K562 (cell line): Measurements from ENCODE around the gene GOLGA5. TPM values are rescaled to one million over a fixed set of nuclear protein-coding genes. Genes with fewer than 3 reads are reported as not detected.

Source experiments
- ATAC-seq: fragments of 200-7000 bp; cut with Tn5 transposase; 3 replicates; pipeline ENCODE4 v1.9.1; 2020; ENCODE audit warnings: moderate library complexity
- BruUV-seq: library from RNA; stranded (reverse); fragments of 400-500 nt; replicated peaks from 2 replicates; lab custom pipeline; 2021; lab: Mats Ljungman, UMichigan
- CTCF ChIA-PET: fragments of 300-600 bp; formaldehyde crosslinking; extraction: SDS; loops from one replicate; lab custom pipeline; 2021; ENCODE audit warnings: low intra/inter-chr PET ratio; lab: Yijun Ruan, JAX
- POLR2A ChIA-PET: fragments of 300-600, 350-650 bp; sonication (Branson Sonifier 250); formaldehyde crosslinking; extraction: SDS; loops from one replicate; lab custom pipeline; 2021; ENCODE audit warnings: antibody characterized with exemption, inconsistent platforms; lab: Yijun Ruan, JAX
- DNase-seq, 4 experiments: peaks; one replicate each; pipeline versions ENCODE4 v3.0.0 to v3.0.0-alpha.2; 2011 to 2018; ENCODE audit warnings: low spot score in 3 of 4, mixed read lengths in 3 of 4; ENCODE audit errors: extremely low read depth in 1 of 4
- FAIRE-seq: peaks from 2 replicates; lab custom pipeline; 2011; peaks lifted over from hg19 to GRCh38; lab: Jason Lieb, UNC
- H2AFZ ChIP-seq: 2 replicates; pipeline ENCODE4 v1.6.0; 2011; ENCODE audit warnings: low read depth, low read length, control low read depth, inconsistent platforms
- H3K27ac ChIP-seq: fragments of 200-600 bp; 3 replicates; pipeline ENCODE4 v1.8.0; 2011; ENCODE audit warnings: low read depth, mild to moderate bottlenecking, control low read depth, inconsistent platforms, low read length, moderate library complexity, mixed read lengths; ENCODE audit errors: extremely low read depth
- H3K27me3 ChIP-seq, 2 experiments: fragments of 300-600 bp in 1 of 2; 2 replicates in 1 of 2; 3 replicates in 1 of 2; pipeline versions ENCODE4 v1.6.0 to v1.8.0; 2011; ENCODE audit warnings: inconsistent platforms in 2 of 2, low read length in 2 of 2, mild to moderate bottlenecking in 1 of 2, mixed read lengths in 1 of 2, moderate library complexity in 1 of 2; ENCODE audit not compliant: control insufficient read depth in 2 of 2, insufficient read depth in 2 of 2
- H3K36me3 ChIP-seq: fragments of 300-600 bp; 3 replicates; pipeline ENCODE4 v1.8.0; 2011; ENCODE audit warnings: mild to moderate bottlenecking, low read length, inconsistent platforms; ENCODE audit not compliant: control insufficient read depth, insufficient read depth
- H3K4me1 ChIP-seq, 2 experiments: fragments of 200-600 bp in 1 of 2; replicated peaks in 1 of 2; 2 replicates in 1 of 2; 3 replicates in 1 of 2; pipeline versions ENCODE4 v1.5.1 to v1.8.0; 2011; ENCODE audit warnings: inconsistent platforms in 2 of 2, low read length in 2 of 2, mild to moderate bottlenecking in 1 of 2, mixed read lengths in 1 of 2, moderate library complexity in 1 of 2; ENCODE audit not compliant: control insufficient read depth in 2 of 2, insufficient read depth in 2 of 2
- H3K4me2 ChIP-seq: 2 replicates; pipeline ENCODE4 v1.6.1; 2011; ENCODE audit warnings: low read length, control low read depth, inconsistent platforms, mixed read lengths; ENCODE audit not compliant: insufficient read depth
- H3K4me3 ChIP-seq: fragments of 200-600 bp; sonication (generic), shearing (Covaris generic); 2 replicates; pipeline ENCODE4 v1.5.1; 2016; ENCODE audit warnings: control low read depth, inconsistent platforms
- H3K79me2 ChIP-seq: fragments of 200-600 bp; 3 replicates; pipeline ENCODE4 v1.8.0; 2011; ENCODE audit warnings: low read length, inconsistent platforms; ENCODE audit not compliant: control insufficient read depth, insufficient read depth
- H3K9ac ChIP-seq, 2 experiments: 2 replicates each; pipeline versions ENCODE4 v1.6.0 to v1.6.1; 2011; ENCODE audit warnings: low read depth in 2 of 2, low read length in 2 of 2, control low read depth in 1 of 2, inconsistent platforms in 1 of 2, mild to moderate bottlenecking in 1 of 2, mixed read lengths in 1 of 2; ENCODE audit not compliant: insufficient read depth in 1 of 2
- H3K9me1 ChIP-seq: one replicate; pipeline ENCODE4 v1.6.0; 2011; ENCODE audit warnings: inconsistent platforms, mild to moderate bottlenecking, low read length, moderate library complexity; ENCODE audit not compliant: control insufficient read depth, insufficient read depth
- H3K9me3 ChIP-seq: replicated peaks from 2 replicates; pipeline ENCODE4 v1.5.1; 2011; ENCODE audit warnings: low read depth, low read length, inconsistent platforms; ENCODE audit not compliant: control insufficient read depth, insufficient read depth
- H4K20me1 ChIP-seq: replicated peaks from 2 replicates; pipeline ENCODE4 v1.6.1; 2011; ENCODE audit warnings: low read length, inconsistent platforms, mixed read lengths; ENCODE audit not compliant: control insufficient read depth, insufficient read depth
- BHLHE40 ChIP-seq: IDR thresholded peaks from 2 replicates; pipeline ENCODE4 v1.6.1; 2011; ENCODE audit warnings: low read length, improper control_type of control experiment
- CC2D1A ChIP-seq: fragments of 450-650 bp; IDR thresholded peaks from 2 replicates; pipeline ENCODE4 v1.6.1; 2017; ENCODE audit warnings: mild to moderate bottlenecking
- CTCF ChIP-seq, 3 experiments: IDR thresholded peaks in 2 of 3; conservative IDR thresholded peaks in 1 of 3; 2 replicates each; pipeline ENCODE4 v1.5.1; 2011 to 2012; ENCODE audit warnings: low read length in 3 of 3, mild to moderate bottlenecking in 3 of 3, control low read depth in 2 of 3, improper control_type of control experiment in 1 of 3, inconsistent platforms in 1 of 3, low read depth in 1 of 3, mixed read lengths in 1 of 3, moderate library complexity in 1 of 3; ENCODE audit not compliant: insufficient read depth in 2 of 3
- FOXA3 ChIP-seq, 2 experiments: fragments of 450-650 bp in 1 of 2; sonication (generic) in 1 of 2; formaldehyde crosslinking; IDR thresholded peaks in 1 of 2; conservative IDR thresholded peaks in 1 of 2; 2 replicates each; pipeline versions ENCODE4 v1.4.0 to v1.8.0; 2020 to 2022; ENCODE audit warnings: mild to moderate bottlenecking in 2 of 2, missing genetic modification reagents in 1 of 2
- IRF2 ChIP-seq: sonication (generic); formaldehyde crosslinking; IDR thresholded peaks from 2 replicates; pipeline ENCODE4 v1.8.1; 2022; ENCODE audit warnings: mild to moderate bottlenecking, missing genetic modification reagents
- MED1 ChIP-seq: sonication (generic); formaldehyde crosslinking; IDR thresholded peaks from 2 replicates; pipeline ENCODE4 v1.8.1; 2023; ENCODE audit warnings: missing genetic modification reagents, borderline replicate concordance
- NCOA2 ChIP-seq, 2 experiments: fragments of 450-650 bp; IDR thresholded peaks; 2 replicates each; pipeline ENCODE4 v1.6.1; 2018; ENCODE audit warnings: mild to moderate bottlenecking in 2 of 2, moderate library complexity in 1 of 2; ENCODE audit not compliant: partially characterized antibody in 2 of 2
- NR2F6 ChIP-seq: fragments of 450-650 bp; formaldehyde crosslinking; IDR thresholded peaks from 2 replicates; pipeline ENCODE4 v1.4.0; 2020; ENCODE audit warnings: mild to moderate bottlenecking
- SMARCC2 ChIP-seq: fragments of 450-650 bp; IDR thresholded peaks from 2 replicates; pipeline ENCODE4 v1.6.1; 2017; ENCODE audit warnings: antibody characterized with exemption, moderate library complexity, mild to moderate bottlenecking, low read depth
- SOX6 ChIP-seq: fragments of 450-650 bp; IDR thresholded peaks from 2 replicates; pipeline ENCODE4 v1.6.1; 2014; ENCODE audit warnings: mild to moderate bottlenecking
- XRCC3 ChIP-seq: fragments of 450-650 bp; IDR thresholded peaks from 2 replicates; pipeline ENCODE4 v1.6.1; 2017; ENCODE audit warnings: mild to moderate bottlenecking, moderate library complexity
- YBX1 ChIP-seq: fragments of 450-650 bp; IDR thresholded peaks from 2 replicates; pipeline ENCODE4 v1.7.1; 2016; ENCODE audit warnings: mild to moderate bottlenecking
- ZBTB1 ChIP-seq: sonication (generic); formaldehyde crosslinking; IDR thresholded peaks from 2 replicates; pipeline ENCODE4 v1.8.1; 2023; ENCODE audit warnings: missing genetic modification reagents, low read depth, mild to moderate bottlenecking, borderline replicate concordance
- ZNF232 ChIP-seq: sonication (generic); formaldehyde crosslinking; IDR thresholded peaks from 2 replicates; pipeline ENCODE4 v1.8.0; 2022; ENCODE audit warnings: mild to moderate bottlenecking, missing genetic modification reagents
- ZNF24 ChIP-seq: fragments of 450-650 bp; IDR thresholded peaks from 2 replicates; pipeline ENCODE4 v1.6.1; 2016
- ZNF277 ChIP-seq: fragments of 250-450 bp; sonication (Bioruptor Pico); IDR thresholded peaks from 2 replicates; pipeline ENCODE4 v1.8.0; 2022; ENCODE audit warnings: inconsistent platforms, mild to moderate bottlenecking, moderate library complexity, borderline replicate concordance
- WGBS: fragments of 100-300 bp; shearing (Covaris generic); methylation state at CpG from one replicate; pipeline ENCODE4 v1.1.6; 2016; ENCODE audit warnings: low coverage, mixed read lengths; ENCODE audit not compliant: insufficient coverage; ENCODE audit errors: missing lambda C conversion rate; 5-methylcytosine and 5-hydroxymethylcytosine counted together
- in situ Hi-C: fragments of 300-500 bp; cut with MboI; formaldehyde crosslinking; loops from 4 replicates; pipeline ENCODE4 v1.15.0; 2018; ENCODE audit warnings: inconsistent platforms, mixed read lengths
- intact Hi-C: fragments of 100-400 bp; cut with micrococcal nuclease; formaldehyde crosslinking; loops from 2 replicates; pipeline ENCODE4 v1.14.2; 2022
- polyA plus RNA-seq, 8 experiments: library from polyadenylated mRNA; depleted of rRNA in 4 of 8; stranded (reverse) in 5 of 8; unstranded in 3 of 8; fragments of >200 nt; fragmentation: Nextera tagmentation in 2 of 8; fragmentation: Illumina TruSeq in 1 of 8; extraction: Ambion mirVana in 2 of 8; extraction: Trizol in 1 of 8; gene quantifications; 2 replicates each; pipeline versions ENCODE4 v1.2.1 to v1.2.3, GENCODE V29; 2011 to 2014; ENCODE audit warnings: inconsistent platforms in 1 of 8, missing spikeins in 1 of 8
- total RNA-seq, 7 experiments: library from RNA; depleted of rRNA in 6 of 7; stranded (reverse); fragments of >200 nt in 6 of 7; fragmentation: Illumina TruSeq in 2 of 7; extraction: Trizol in 2 of 7; gene quantifications; 2 replicates each; pipeline versions ENCODE4 v1.2.1 to v1.2.3, GENCODE V29; 2011 to 2021; ENCODE audit warnings: low replicate concordance in 1 of 7

Gene GOLGA5
- total and polyA plus RNA-seq, 9 of the 15 experiments (the other 6 are each of a cell fraction or from before 2014, with no cell fraction given) = 5.7 to 19.6 (median 12.7) TPM

- no peak for ATAC-seq
- Histone ChIP-seq H3K27ac (no peak overlapping the region), H4K20me1 (0 out of 2 replicates have a peak, but pooled peaks cover 3% of the 10 kb centered on the region), H3K9me3 (peaks cover 7% of the 10 kb centered on the region), H3K79me2 (peaks cover 58% of the 10 kb centered on the region), H2AFZ (no peak overlapping the region), H3K4me1 (peaks cover 7 to 8% of the 10 kb centered on the region in 2 experiments; a peak in 4 of 5 replicates), H3K4me3 (no peak overlapping the region), H3K4me2 (no peak overlapping the region), H3K27me3 (no peaks in the 10 kb centered on the region), H3K9me1 (no peaks in the 10 kb centered on the region), H3K9ac (no peak overlapping the region), H3K36me3 (peaks cover 23% of the 10 kb centered on the region; the same call in 2 of the 3 replicates)
- intact Hi-C loops (no loop called here), in situ Hi-C loops (no loop called here)
- BruUV-seq = no TSS peak
- no peak for DNase-seq
- ChIA-PET CTCF (no interaction called here), POLR2A (interaction anchor here (1.5 kb wide), 1 partner anchor 13 kb away, joined by 4 read pairs; no protein-coding TSS in a partner anchor)
- no peak for FAIRE-seq
- WGBS = 71% methylated on average over 5 of the region's 6 CpGs
- TF ChIP-seq ZNF277 = no peak
- no peak for TF ChIP-seq BHLHE40
- TF ChIP-seq CC2D1A = no peak
- TF ChIP-seq CTCF (IDR thresholded peaks at IDR 0.05 in 2 of 3, conservative IDR thresholded peaks at IDR 0.05 in 1 of 3; ENCODE audit: insufficient read depth in 2 of 3, low read depth in 1 of 3, low read length in 3 of 3) = no peak
- no peak for TF ChIP-seq NR2F6 (CRISPR knock-in tag)
- no peak for TF ChIP-seq ZNF232
- TF ChIP-seq YBX1 = no peak
- no peak for TF ChIP-seq SMARCC2
- no peak for TF ChIP-seq XRCC3
- no peak for TF ChIP-seq SOX6
- no peak for TF ChIP-seq FOXA3 (CRISPR knock-in tag; conservative IDR thresholded peaks at IDR 0.05 in 1 of 2, IDR thresholded peaks at IDR 0.05 in 1 of 2)
- no peak for TF ChIP-seq NCOA2 (IDR thresholded peaks at IDR 0.05; ENCODE audit: partially characterized antibody in 2 of 2)
- TF ChIP-seq ZBTB1 (CRISPR knock-in tag) = no peak
- TF ChIP-seq MED1 (CRISPR knock-in tag) = no peak
- TF ChIP-seq ZNF24 = no peak
- no peak for TF ChIP-seq IRF2
These were observed 4.0 kb downstream of the GOLGA5 start for GRCh38 chr14:92797935-92798653.
